Measurements from ENCODE around the gene TMEM178A. TPM values are rescaled to one million over a fixed set of nuclear protein-coding genes. Genes with fewer than 3 reads are reported as not detected.
"Not testable (repeated sequence)": the region's sequence is repeated elsewhere in the genome, so short reads cannot be mapped to it uniquely, and the experiment has no call there.

TMEM178A gene
- total and polyA plus RNA-seq, 7 experiments from 2014 or later = 0.32 to 0.54 (median 0.43) TPM; not detected in 3

- H3K27me3 Mint-ChIP-seq = peaks cover 0 to 7% (median 0%) of the 10 kb centered on the region in 5 donors
- DNase-seq (no peak), ATAC-seq (no peak)
- Histone ChIP-seq H3K36me3 (ENCODE audit: control insufficient read depth in 2 of 3, insufficient read depth in 3 of 3, low read length in 3 of 3) (no peaks in the 10 kb centered on the region), H3K9me3 (ENCODE audit: control insufficient read depth in 2 of 3, low read length in 3 of 3) (no peaks in the 10 kb centered on the region), H3K4me3 (ENCODE audit: low read length) (no peak overlapping the region), H3K4me1 (ENCODE audit: control insufficient read depth in 2 of 2, insufficient read depth in 2 of 2, low read length in 2 of 2) (no peaks in the 10 kb centered on the region), H3K27ac (ENCODE audit: low read depth, low read length) (no peak overlapping the region), H3K27me3 (ENCODE audit: control insufficient read depth in 2 of 2, insufficient read depth in 2 of 2, low read length in 2 of 2) (no peaks in the 10 kb centered on the region)
- ChIA-PET CTCF (no interaction called here), POLR2A (no interaction called here)
- no peaks in the 10 kb centered on the region for H3K36me3 Mint-ChIP-seq
- H3K4me3 Mint-ChIP-seq = no peak overlapping the region
- peaks cover 0 to 1% (median 0%) of the 10 kb centered on the region in 11 donors for H3K9me3 Mint-ChIP-seq
- no peaks in the 10 kb centered on the region for H3K4me1 Mint-ChIP-seq
- intact Hi-C loops (cut with micrococcal nuclease) = no loop called here
- no peak overlapping the region for H3K27ac Mint-ChIP-seq
These were observed 19.4 kb upstream of the TMEM178A start for GRCh38 chr2:39646267-39646666.

GRCh38 chr2:39647104-39647765, 18.5 kb upstream of the TMEM178A start:
- ChIA-PET POLR2A (no interaction called here), CTCF (no interaction called here)
- no peaks in the 10 kb centered on the region for H3K36me3 Mint-ChIP-seq
- H3K27ac ChIP-seq (ENCODE audit: low read depth, low read length) = no peak overlapping the region
- H3K27me3 Mint-ChIP-seq = peaks cover 0 to 7% (median 0%) of the 10 kb centered on the region in 5 donors
- H3K9me3 Mint-ChIP-seq = peaks cover 0 to 3% (median 0%) of the 10 kb centered on the region in 11 donors
- H3K4me1 Mint-ChIP-seq = no peaks in the 10 kb centered on the region
- no peaks in the 10 kb centered on the region for H3K27me3 ChIP-seq (ENCODE audit: control insufficient read depth in 2 of 2, insufficient read depth in 2 of 2, low read length in 2 of 2)
- no peak overlapping the region for H3K4me3 ChIP-seq (ENCODE audit: low read length)
- no peak overlapping the region for H3K4me3 Mint-ChIP-seq
- H3K36me3 ChIP-seq (ENCODE audit: control insufficient read depth in 2 of 3, insufficient read depth in 3 of 3, low read length in 3 of 3) = no peaks in the 10 kb centered on the region
- no peaks in the 10 kb centered on the region for H3K9me3 ChIP-seq (ENCODE audit: control insufficient read depth in 2 of 3, low read length in 3 of 3)
- no peak overlapping the region for H3K27ac Mint-ChIP-seq
- DNase-seq = no peak
- no peak for ATAC-seq
- intact Hi-C loops (cut with micrococcal nuclease) = no loop called here
- H3K4me1 ChIP-seq (ENCODE audit: control insufficient read depth in 2 of 2, insufficient read depth in 2 of 2, low read length in 2 of 2) = no peaks in the 10 kb centered on the region

- Histone ChIP-seq H3K27ac (ENCODE audit: low read depth, low read length) (no peak overlapping the region), H3K27me3 (ENCODE audit: control insufficient read depth in 2 of 2, insufficient read depth in 2 of 2, low read length in 2 of 2) (no peaks in the 10 kb centered on the region), H3K36me3 (ENCODE audit: control insufficient read depth in 2 of 3, insufficient read depth in 3 of 3, low read length in 3 of 3) (no peaks in the 10 kb centered on the region), H3K9me3 (ENCODE audit: control insufficient read depth in 2 of 3, low read length in 3 of 3) (no peaks in the 10 kb centered on the region), H3K4me3 (ENCODE audit: low read length) (no peak overlapping the region), H3K4me1 (ENCODE audit: control insufficient read depth in 2 of 2, insufficient read depth in 2 of 2, low read length in 2 of 2) (no peaks in the 10 kb centered on the region)
- CTCF ChIA-PET = no interaction called here
- intact Hi-C loops (cut with micrococcal nuclease) = no loop called here
- Mint-ChIP-seq H3K36me3 (peaks cover 0 to 7% (median 0%) of the 10 kb centered on the region in 5 donors), H3K27ac (no peak overlapping the region), H3K4me3 (no peak overlapping the region), H3K27me3 (peaks cover 0 to 15% (median 0%) of the 10 kb centered on the region in 5 donors), H3K4me1 (no peaks in the 10 kb centered on the region), H3K9me3 (peaks cover 0 to 8% (median 2%) of the 10 kb centered on the region in 11 donors)
- POLR2A ChIA-PET = no interaction called here
- DNase-seq (no peak), ATAC-seq (no peak)
These were observed 17.1 kb upstream of the TMEM178A start for GRCh38 chr2:39648580-39648979.

- no peaks in the 10 kb centered on the region for H3K9me3 ChIP-seq (ENCODE audit: control insufficient read depth in 2 of 3, low read length in 3 of 3)
- ChIA-PET POLR2A (no interaction called here), CTCF (no interaction called here)
- peaks cover 0 to 13% (median 6%) of the 10 kb centered on the region in 11 donors for H3K9me3 Mint-ChIP-seq
- no peak overlapping the region for H3K27ac ChIP-seq (ENCODE audit: low read depth, low read length)
- H3K36me3 Mint-ChIP-seq = peaks cover 0 to 8% (median 0%) of the 10 kb centered on the region in 5 donors
- no peaks in the 10 kb centered on the region for H3K4me1 ChIP-seq (ENCODE audit: control insufficient read depth in 2 of 2, insufficient read depth in 2 of 2, low read length in 2 of 2)
- no peak overlapping the region for H3K4me3 Mint-ChIP-seq
- intact Hi-C loops (cut with micrococcal nuclease) = no loop called here
- peaks cover 0 to 21% (median 6%) of the 10 kb centered on the region in 5 donors for H3K27me3 Mint-ChIP-seq
- DNase-seq = no peak
- no peaks in the 10 kb centered on the region for H3K4me1 Mint-ChIP-seq
- no peak overlapping the region for H3K27ac Mint-ChIP-seq
- no peak overlapping the region for H3K4me3 ChIP-seq (ENCODE audit: low read length)
- no peaks in the 10 kb centered on the region for H3K27me3 ChIP-seq (ENCODE audit: control insufficient read depth in 2 of 2, insufficient read depth in 2 of 2, low read length in 2 of 2)
- no peak for ATAC-seq
- no peaks in the 10 kb centered on the region for H3K36me3 ChIP-seq (ENCODE audit: control insufficient read depth in 2 of 3, insufficient read depth in 3 of 3, low read length in 3 of 3)
These were observed 16.2 kb upstream of the TMEM178A start for GRCh38 chr2:39649511-39649910.

- Mint-ChIP-seq H3K9me3 (peaks cover 0 to 14% (median 6%) of the 10 kb centered on the region in 11 donors), H3K36me3 (peaks cover 0 to 8% (median 0%) of the 10 kb centered on the region in 5 donors), H3K27ac (no peak overlapping the region), H3K4me1 (no peaks in the 10 kb centered on the region), H3K27me3 (peaks cover 0 to 26% (median 7%) of the 10 kb centered on the region in 5 donors), H3K4me3 (no peak overlapping the region)
- ATAC-seq = no peak
- H3K27me3 ChIP-seq (ENCODE audit: control insufficient read depth in 2 of 2, insufficient read depth in 2 of 2, low read length in 2 of 2) = no peaks in the 10 kb centered on the region
- no peak overlapping the region for H3K4me3 ChIP-seq (ENCODE audit: low read length)
- no peak for DNase-seq
- H3K27ac ChIP-seq (ENCODE audit: low read depth, low read length) = no peak overlapping the region
- intact Hi-C loops (cut with micrococcal nuclease) = no loop called here
- no peaks in the 10 kb centered on the region for H3K9me3 ChIP-seq (ENCODE audit: control insufficient read depth in 2 of 3, low read length in 3 of 3)
- no peaks in the 10 kb centered on the region for H3K4me1 ChIP-seq (ENCODE audit: control insufficient read depth in 2 of 2, insufficient read depth in 2 of 2, low read length in 2 of 2)
- POLR2A ChIA-PET = no interaction called here
- CTCF ChIA-PET = no interaction called here
- no peaks in the 10 kb centered on the region for H3K36me3 ChIP-seq (ENCODE audit: control insufficient read depth in 2 of 3, insufficient read depth in 3 of 3, low read length in 3 of 3)
These were observed 15.2 kb upstream of the TMEM178A start for GRCh38 chr2:39650468-39650867.

DNA sequence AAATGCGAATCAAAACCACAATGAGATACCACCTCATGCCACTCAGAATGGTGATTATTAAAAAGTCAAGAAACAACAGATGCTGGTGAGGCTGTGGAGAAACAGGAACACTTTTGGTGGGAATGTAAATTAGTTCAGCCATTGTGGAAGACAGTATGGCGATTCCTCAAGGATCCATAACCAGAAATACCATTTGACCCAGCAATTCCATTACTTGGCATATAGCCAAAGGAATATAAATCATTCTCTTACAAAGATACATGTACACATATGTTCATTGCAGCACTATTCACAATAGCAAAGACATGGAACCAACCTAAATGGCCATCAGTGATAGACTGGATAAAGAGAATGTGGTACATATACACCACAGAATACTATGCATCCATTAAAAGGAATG, 9.5 kb upstream of the TMEM178A start:
- H3K27ac ChIP-seq (ENCODE audit: low read depth, low read length); CTCF ChIA-PET; POLR2A ChIA-PET; H3K27me3 ChIP-seq (ENCODE audit: control insufficient read depth in 2 of 2, insufficient read depth in 2 of 2, low read length in 2 of 2); H3K27ac Mint-ChIP-seq; H3K4me1 Mint-ChIP-seq; DNase-seq; H3K4me3 Mint-ChIP-seq; H3K4me3 ChIP-seq (ENCODE audit: low read length); ATAC-seq; intact Hi-C loops (cut with micrococcal nuclease); H3K36me3 ChIP-seq (ENCODE audit: control insufficient read depth in 2 of 3, insufficient read depth in 3 of 3, low read length in 3 of 3); H3K4me1 ChIP-seq (ENCODE audit: control insufficient read depth in 2 of 2, insufficient read depth in 2 of 2, low read length in 2 of 2); H3K36me3 Mint-ChIP-seq; H3K9me3 ChIP-seq (ENCODE audit: control insufficient read depth in 2 of 3, low read length in 3 of 3): not testable (repeated sequence)
- Mint-ChIP-seq H3K9me3 (peaks cover 0 to 14% (median 5%) of the 10 kb centered on the region in 11 donors), H3K27me3 (peaks cover 2 to 27% (median 10%) of the 10 kb centered on the region in 5 donors)

DNA sequence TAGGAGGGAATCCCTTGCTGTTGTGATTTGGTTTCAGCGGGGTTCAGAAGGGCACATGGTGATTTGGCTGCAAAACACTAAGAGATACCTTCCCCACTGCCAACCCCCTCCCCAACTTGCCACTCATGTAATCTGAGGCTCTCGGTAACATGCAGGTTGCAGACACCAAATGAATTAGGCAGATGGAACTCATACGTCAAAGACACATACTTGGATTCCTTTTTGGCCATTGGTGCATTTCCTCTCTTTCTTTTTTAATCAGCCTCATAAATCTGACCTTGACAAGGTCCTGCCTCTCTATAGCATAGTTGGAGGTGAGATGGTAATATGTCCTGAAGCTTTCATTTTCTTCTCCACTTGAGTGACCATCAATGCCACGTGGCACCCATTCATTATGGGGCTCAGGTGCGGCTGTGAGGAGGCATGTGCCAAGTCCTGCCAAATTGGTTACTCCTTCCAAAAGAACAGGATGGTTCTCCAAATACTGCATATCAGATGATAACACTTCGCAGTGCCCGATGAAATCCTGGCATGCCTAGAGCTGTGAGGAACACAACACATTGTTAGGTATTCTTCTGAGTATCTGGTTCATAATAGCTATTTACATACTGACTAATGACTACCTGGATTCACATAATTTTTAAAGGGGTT, 8.3 kb upstream of the TMEM178A start:
- ChIA-PET CTCF (no interaction called here), POLR2A (no interaction called here)
- peaks cover 8 to 37% (median 17%) of the 10 kb centered on the region in 5 donors for H3K27me3 Mint-ChIP-seq
- Histone ChIP-seq H3K4me3 (ENCODE audit: low read length) (no peak overlapping the region), H3K27me3 (ENCODE audit: control insufficient read depth in 2 of 2, insufficient read depth in 2 of 2, low read length in 2 of 2) (no peaks in the 10 kb centered on the region), H3K9me3 (ENCODE audit: control insufficient read depth in 2 of 3, low read length in 3 of 3) (no peaks in the 10 kb centered on the region), H3K4me1 (ENCODE audit: control insufficient read depth in 2 of 2, insufficient read depth in 2 of 2, low read length in 2 of 2) (no peaks in the 10 kb centered on the region), H3K27ac (ENCODE audit: low read depth, low read length) (no peak overlapping the region), H3K36me3 (ENCODE audit: control insufficient read depth in 2 of 3, insufficient read depth in 3 of 3, low read length in 3 of 3) (no peaks in the 10 kb centered on the region)
- DNase-seq (no peak), ATAC-seq (no peak)
- H3K9me3 Mint-ChIP-seq = peaks cover 0 to 14% (median 5%) of the 10 kb centered on the region in 11 donors
- no peak overlapping the region for H3K4me3 Mint-ChIP-seq
- H3K36me3 Mint-ChIP-seq = peaks cover 0 to 8% (median 0%) of the 10 kb centered on the region in 5 donors
- no peak overlapping the region for H3K27ac Mint-ChIP-seq
- intact Hi-C loops (cut with micrococcal nuclease) = no loop called here
- H3K4me1 Mint-ChIP-seq = no peaks in the 10 kb centered on the region

All from naive thymus-derived CD4-positive, alpha-beta T cell (primary cell).